IPS-18a (cell line): ENCODE measurements around the gene NOM1.

Experiments used
- H3K27ac ChIP-seq: one replicate; pipeline ENCODE4 v1.5.1; 2013; ENCODE audit warnings: low read length
- H3K27me3 ChIP-seq: one replicate; pipeline ENCODE4 v1.6.1; 2013; ENCODE audit warnings: mild to moderate bottlenecking, low read length; ENCODE audit not compliant: control insufficient read depth, insufficient read depth
- H3K36me3 ChIP-seq: one replicate; pipeline ENCODE4 v1.6.1; 2013; ENCODE audit warnings: low read depth, low read length; ENCODE audit not compliant: control insufficient read depth
- H3K4me1 ChIP-seq: one replicate; pipeline ENCODE4 v1.6.1; 2013; ENCODE audit warnings: low read depth, low read length; ENCODE audit not compliant: control insufficient read depth
- H3K4me3 ChIP-seq: one replicate; pipeline ENCODE4 v1.5.1; 2013; ENCODE audit warnings: low read length
- H3K9ac ChIP-seq: one replicate; pipeline ENCODE4 v1.6.1; 2013; ENCODE audit warnings: mild to moderate bottlenecking, low read length, moderate library complexity
- H3K9me3 ChIP-seq: one replicate; pipeline ENCODE4 v1.6.1; 2013; ENCODE audit warnings: low read depth, low read length; ENCODE audit not compliant: control insufficient read depth

Gene NOM1

GRCh38 chr7:157003445-157003755 is 53.9 kb downstream of the NOM1 start:
- no peaks in the 10 kb centered on the region for H3K36me3 ChIP-seq
- no peak overlapping the region for H3K27ac ChIP-seq
- H3K4me1 ChIP-seq = peaks cover 3% of the 10 kb centered on the region
- H3K27me3 ChIP-seq = peaks cover 100% of the 10 kb centered on the region
- no peak overlapping the region for H3K9ac ChIP-seq
- H3K9me3 ChIP-seq = no peaks in the 10 kb centered on the region
- no peak overlapping the region for H3K4me3 ChIP-seq

GRCh38 chr7:157003756-157004520 is 54.4 kb downstream of the NOM1 start:
- no peak overlapping the region for H3K27ac ChIP-seq
- H3K4me1 ChIP-seq = peaks cover 3% of the 10 kb centered on the region
- H3K4me3 ChIP-seq = no peak overlapping the region
- H3K36me3 ChIP-seq = no peaks in the 10 kb centered on the region
- no peak overlapping the region for H3K9ac ChIP-seq
- H3K9me3 ChIP-seq = no peaks in the 10 kb centered on the region
- H3K27me3 ChIP-seq = peaks cover 100% of the 10 kb centered on the region

GRCh38 chr7:157004521-157005455 is 55.3 kb downstream of the NOM1 start:
- Histone ChIP-seq H3K9ac (no peak overlapping the region), H3K27me3 (peaks cover 99% of the 10 kb centered on the region), H3K9me3 (no peaks in the 10 kb centered on the region), H3K36me3 (no peaks in the 10 kb centered on the region), H3K27ac (no peak overlapping the region), H3K4me1 (peaks cover 3% of the 10 kb centered on the region), H3K4me3 (no peak overlapping the region)

GRCh38 chr7:157005456-157006204 is 56.1 kb downstream of the NOM1 start:
- no peak overlapping the region for H3K27ac ChIP-seq
- no peak overlapping the region for H3K9ac ChIP-seq
- no peaks in the 10 kb centered on the region for H3K36me3 ChIP-seq
- H3K4me3 ChIP-seq = no peak overlapping the region
- peaks cover 98% of the 10 kb centered on the region for H3K27me3 ChIP-seq
- H3K9me3 ChIP-seq = no peaks in the 10 kb centered on the region
- peaks cover 3% of the 10 kb centered on the region for H3K4me1 ChIP-seq

- Histone ChIP-seq H3K9me3 (no peaks in the 10 kb centered on the region), H3K36me3 (no peaks in the 10 kb centered on the region), H3K27me3 (peaks cover 98% of the 10 kb centered on the region), H3K4me1 (no peaks in the 10 kb centered on the region), H3K27ac (no peak overlapping the region), H3K4me3 (no peak overlapping the region), H3K9ac (no peak overlapping the region)
Observed at GRCh38 chr7:157006205-157006747, 56.8 kb downstream of the NOM1 start.

- Histone ChIP-seq H3K27me3 (peaks cover 98% of the 10 kb centered on the region), H3K4me1 (no peaks in the 10 kb centered on the region)
Observed at GRCh38 chr7:157006829-157007469, 57.4 kb downstream of the NOM1 start.

GRCh38 chr7:157007470-157008066 is 58.1 kb downstream of the NOM1 start:
- no peaks in the 10 kb centered on the region for H3K9me3 ChIP-seq
- H3K27ac ChIP-seq = no peak overlapping the region
- H3K9ac ChIP-seq = no peak overlapping the region
- no peaks in the 10 kb centered on the region for H3K4me1 ChIP-seq
- no peak overlapping the region for H3K4me3 ChIP-seq
- no peaks in the 10 kb centered on the region for H3K36me3 ChIP-seq
- peaks cover 98% of the 10 kb centered on the region for H3K27me3 ChIP-seq

More at GRCh38 chr7:157006829-157007469, 57.4 kb downstream of the NOM1 start:
- Histone ChIP-seq H3K9me3 (no peaks in the 10 kb centered on the region), H3K9ac (no peak overlapping the region), H3K27ac (no peak overlapping the region), H3K4me3 (no peak overlapping the region), H3K36me3 (no peaks in the 10 kb centered on the region)

- Histone ChIP-seq H3K27me3 (peaks cover 98% of the 10 kb centered on the region), H3K27ac (no peak overlapping the region), H3K9ac (no peak overlapping the region), H3K4me3 (no peak overlapping the region), H3K36me3 (no peaks in the 10 kb centered on the region), H3K9me3 (no peaks in the 10 kb centered on the region), H3K4me1 (peaks cover 3% of the 10 kb centered on the region)
Observed at GRCh38 chr7:157008206-157009169, 59.0 kb downstream of the NOM1 start.

GRCh38 chr7:157009170-157009777 is 59.8 kb downstream of the NOM1 start:
- no peaks in the 10 kb centered on the region for H3K9me3 ChIP-seq
- peaks cover 98% of the 10 kb centered on the region for H3K27me3 ChIP-seq
- H3K9ac ChIP-seq = no peak overlapping the region
- H3K36me3 ChIP-seq = no peaks in the 10 kb centered on the region
- peaks cover 7% of the 10 kb centered on the region for H3K4me1 ChIP-seq
- no peak overlapping the region for H3K27ac ChIP-seq
- no peak overlapping the region for H3K4me3 ChIP-seq
